ENCODE measurements around the gene MAOB.

Gene MAOB

GRCh38 chrX:43860646-43861370 lies 21.4 kb downstream of the MAOB start:
- DNase-seq (ENCODE audit: low read depth): no peak

DNA sequence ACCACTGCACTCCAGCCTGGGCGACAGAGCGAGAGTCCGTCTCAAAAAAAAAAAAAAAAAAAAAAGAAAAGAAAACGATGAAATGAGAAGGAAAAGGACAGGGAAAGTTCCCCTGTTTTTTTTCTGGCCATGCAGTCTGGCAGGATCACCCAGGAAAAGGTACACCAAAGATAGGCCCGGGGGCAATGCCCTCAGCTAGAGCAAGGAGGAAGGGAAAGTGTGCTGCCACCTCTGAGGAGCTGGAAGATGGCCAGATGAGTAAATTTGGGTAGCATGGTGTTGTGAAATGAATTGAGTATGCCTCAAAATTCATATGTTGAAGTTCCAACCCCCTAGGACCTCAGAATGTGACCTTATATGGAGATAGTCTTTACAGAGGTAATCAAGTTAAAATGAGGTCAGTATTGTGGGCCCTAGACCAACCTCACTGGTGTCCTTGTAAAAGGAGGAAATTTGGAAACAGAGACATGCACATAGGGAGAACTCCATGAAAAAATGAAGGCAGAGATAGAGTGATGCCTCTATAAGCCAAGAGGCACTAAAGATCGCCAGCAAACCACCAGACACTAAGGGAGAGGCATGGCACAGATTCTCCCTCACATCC lies 28.9 kb downstream of the MAOB start:
- DNase-seq (ENCODE audit: low read depth): no peak

DNA sequence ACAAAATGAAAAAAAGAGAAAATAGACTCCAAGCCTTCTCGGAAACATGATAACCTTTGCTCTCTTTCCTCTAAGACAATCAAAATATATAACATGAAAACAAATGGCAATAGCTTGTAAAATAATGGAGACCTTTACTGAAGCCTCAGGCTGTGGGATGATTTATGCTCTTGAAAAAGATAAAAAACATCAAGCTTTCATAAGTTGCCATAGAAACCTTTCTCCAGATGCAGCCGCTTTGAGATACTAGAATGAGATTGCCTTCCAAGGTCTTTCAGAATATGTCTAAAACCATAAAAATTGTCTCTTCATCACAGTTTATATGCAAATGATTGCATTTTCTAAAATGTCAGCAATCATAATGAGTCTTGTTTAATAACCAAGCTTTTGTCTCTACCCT lies 31.6 kb downstream of the MAOB start:
- DNase-seq (ENCODE audit: low read depth): no peak

DNA sequence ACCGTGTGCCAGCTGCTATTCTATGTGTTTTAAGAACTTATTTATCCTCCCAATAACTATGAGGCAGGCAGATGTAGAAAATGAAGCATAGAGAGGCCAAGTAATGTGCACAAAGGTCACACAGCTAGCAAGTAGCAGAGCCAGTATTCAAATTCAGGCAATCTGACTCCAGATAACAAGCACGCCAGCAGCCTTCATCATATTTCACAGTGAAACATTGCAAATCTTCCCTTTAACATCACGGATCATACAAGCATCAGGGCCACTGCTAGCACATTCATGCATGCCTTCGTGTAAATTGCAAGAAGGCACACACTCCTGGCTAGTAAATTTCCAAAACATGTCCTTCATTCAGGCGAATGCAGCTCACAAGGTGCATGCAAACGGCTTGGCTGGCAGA lies 33.1 kb downstream of the MAOB start:
- no peak for DNase-seq (ENCODE audit: low read depth)

DNA sequence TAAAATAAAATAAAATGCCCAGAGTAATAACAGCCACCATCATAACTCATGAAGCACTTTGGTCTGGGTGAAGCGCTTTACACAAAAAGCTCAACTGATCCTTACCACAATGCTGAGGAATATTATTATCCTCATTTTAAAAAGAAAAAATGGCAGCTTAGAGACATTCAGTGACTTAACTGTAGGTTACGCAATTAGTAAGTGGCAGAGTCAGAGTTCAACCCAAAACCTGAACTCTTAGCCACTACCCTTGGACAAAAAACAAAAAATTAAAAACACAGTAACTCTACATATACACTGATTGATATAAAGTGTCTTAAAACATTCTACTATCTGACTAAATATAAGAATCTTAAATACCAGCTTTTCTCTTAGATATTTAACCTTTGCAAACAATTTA lies 34.9 kb downstream of the MAOB start:
- no peak for DNase-seq (ENCODE audit: low read depth)

DNA sequence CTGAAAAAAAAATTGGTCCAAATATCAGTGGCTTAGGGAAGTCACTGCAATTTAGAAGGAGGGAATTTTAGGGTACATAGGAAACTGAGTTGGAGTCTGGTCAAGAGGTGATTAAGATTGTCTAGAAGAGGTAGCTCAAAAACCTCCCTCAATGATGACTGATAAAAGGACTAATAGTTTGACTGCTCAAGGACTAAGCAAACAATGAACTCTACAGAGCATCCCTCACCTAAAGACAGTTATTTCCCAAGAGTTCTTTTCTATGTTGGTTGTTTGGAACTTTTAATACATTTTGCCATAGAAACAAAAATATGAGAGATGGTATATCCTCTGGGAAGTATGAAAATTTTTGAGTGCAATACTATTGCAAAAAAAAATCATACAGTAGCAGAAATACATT lies 35.7 kb downstream of the MAOB start:
- DNase-seq (ENCODE audit: low read depth): no peak

DNA sequence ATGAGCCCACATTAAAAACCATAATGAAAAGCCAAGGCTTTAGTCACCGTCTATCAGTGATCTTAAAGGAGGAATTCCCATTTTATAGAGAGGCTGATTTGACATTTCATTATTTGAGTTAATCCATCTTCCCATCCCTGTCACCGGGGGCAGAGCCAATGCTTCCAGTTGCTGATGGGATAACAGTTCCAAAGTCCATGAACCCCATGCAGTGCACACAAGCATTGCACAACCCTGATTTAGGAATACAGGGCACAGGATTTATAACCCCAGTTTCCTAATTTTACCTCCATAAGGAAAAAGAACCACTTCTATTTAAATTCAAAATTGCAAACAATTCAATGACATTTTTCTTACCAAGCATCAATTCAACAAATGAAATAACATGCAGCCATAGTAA lies 36.5 kb downstream of the MAOB start:
- no peak for DNase-seq (ENCODE audit: low read depth)

DNA sequence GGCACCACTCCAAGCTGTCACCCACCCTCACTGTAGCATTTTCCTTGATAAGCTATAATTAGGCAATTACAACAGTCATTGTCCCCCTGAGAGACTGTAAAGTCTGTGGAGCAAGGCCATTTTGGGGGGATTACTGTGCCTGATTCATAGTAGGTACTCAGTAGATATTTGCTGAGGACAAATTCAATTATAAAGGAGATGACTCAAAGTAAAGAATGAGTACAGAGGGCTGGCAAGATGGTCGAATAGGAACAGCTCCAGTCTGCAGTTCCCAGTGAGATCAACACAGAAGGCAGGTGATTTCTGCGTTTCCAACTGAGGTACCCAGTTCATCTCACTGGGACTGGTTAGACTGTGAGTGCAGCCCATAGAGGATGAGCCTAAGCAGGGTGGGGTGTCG lies 42.0 kb downstream of the MAOB start:
- no peak for DNase-seq (ENCODE audit: low read depth)

DNA sequence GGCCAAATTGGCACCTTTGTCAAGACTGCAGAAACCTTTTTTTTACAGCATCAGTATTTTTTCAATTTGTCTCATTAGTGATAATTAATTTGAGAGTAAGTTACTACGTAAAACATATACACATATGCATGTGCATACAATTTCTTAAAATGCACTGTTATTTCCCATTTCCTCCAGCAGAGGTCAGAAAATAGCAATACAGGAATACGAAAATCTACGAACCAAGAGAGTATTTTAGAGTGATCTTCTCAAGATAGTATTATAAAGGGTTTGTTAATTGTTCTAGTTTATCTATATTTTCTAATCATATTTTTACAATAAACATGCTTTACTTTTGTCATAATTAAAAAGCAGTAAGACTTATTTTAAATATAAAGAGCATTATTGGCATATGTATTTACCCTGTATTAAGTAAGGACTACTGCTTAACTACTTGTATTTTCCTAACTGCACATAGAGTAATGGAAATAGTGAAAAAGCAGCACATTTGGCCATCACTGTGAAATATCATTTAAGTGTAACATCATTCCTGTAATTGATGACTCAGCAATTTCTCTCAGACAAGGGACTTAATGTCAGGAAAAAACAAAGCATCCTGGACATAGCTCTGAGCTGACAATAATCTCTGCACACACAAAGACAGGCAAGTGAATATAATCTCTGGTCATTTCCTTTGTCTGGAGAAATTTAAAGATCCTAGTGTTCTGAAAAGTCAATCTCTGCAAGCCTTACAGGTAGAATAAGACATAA lies 45.6 kb downstream of the MAOB start:
- no peak for DNase-seq (ENCODE audit: low read depth)

- no peak for DNase-seq (ENCODE audit: low read depth)
Observed at GRCh38 chrX:43835559-43835958, 46.7 kb downstream of the MAOB start.

DNA sequence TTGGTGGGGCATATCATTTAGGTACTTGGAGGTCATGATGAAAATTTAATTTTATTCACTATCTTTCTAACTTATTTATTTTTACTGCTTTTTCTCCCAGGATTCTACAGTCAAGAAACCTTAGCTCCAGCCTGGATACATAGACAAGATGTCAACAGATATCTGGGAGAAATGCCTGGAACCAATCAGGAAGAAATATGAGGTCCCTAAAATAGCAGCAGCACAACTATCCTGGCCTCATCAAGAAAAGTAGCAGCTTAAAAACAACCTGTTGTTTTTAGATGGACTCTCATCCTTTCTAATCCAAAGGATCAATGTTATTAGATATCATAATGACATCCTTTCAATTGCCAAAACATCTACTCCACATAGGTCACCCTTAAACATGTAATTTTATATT lies 54.5 kb downstream of the MAOB start:
- no peak for DNase-seq (ENCODE audit: low read depth)

DNA sequence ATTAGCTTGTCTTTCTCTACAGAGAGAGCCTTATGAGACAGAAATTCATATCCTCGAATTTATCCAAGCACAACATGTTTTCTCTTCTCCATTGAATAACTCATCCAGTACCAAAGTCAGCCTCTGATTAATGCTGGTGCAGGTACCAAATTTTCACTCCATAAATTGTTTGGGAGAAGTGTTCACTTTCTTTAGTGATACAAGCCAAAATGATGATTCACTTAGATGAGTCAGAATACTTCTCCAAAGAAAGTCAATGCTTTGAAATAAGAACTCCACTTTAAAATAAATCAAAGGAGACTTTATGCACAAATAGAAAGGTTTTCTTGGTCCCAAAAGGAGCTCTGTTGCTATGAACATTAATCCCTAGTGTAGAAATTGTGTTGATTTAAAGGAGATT lies 60.2 kb downstream of the MAOB start:
- no peak for DNase-seq (ENCODE audit: low read depth)

DNA sequence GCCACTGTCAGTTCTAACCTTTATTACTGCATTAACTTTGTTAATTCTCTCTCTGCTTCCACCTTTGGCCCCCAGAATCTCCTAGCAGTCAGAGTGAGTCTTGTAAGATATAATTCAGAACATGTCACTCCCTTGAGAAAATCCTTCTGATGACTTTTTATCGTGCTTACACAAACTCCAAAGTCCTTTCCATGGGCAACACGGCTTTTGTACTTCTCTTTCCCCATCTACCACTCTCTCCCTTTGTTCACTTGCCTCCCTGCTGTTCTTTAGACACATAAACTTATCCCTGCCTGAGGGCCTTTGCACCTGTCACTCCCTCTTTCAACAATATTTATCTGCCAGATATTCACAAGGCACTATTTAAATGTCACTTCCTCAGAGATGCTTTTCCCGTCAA lies 64.8 kb downstream of the MAOB start:
- no peak for DNase-seq (ENCODE audit: low read depth)

GRCh38 chrX:43815209-43815608 lies 67.0 kb downstream of the MAOB start:
- no peak for DNase-seq (ENCODE audit: low read depth)

GRCh38 chrX:43813898-43814297 lies 68.4 kb downstream of the MAOB start:
- DNase-seq (ENCODE audit: low read depth): no peak

DNA sequence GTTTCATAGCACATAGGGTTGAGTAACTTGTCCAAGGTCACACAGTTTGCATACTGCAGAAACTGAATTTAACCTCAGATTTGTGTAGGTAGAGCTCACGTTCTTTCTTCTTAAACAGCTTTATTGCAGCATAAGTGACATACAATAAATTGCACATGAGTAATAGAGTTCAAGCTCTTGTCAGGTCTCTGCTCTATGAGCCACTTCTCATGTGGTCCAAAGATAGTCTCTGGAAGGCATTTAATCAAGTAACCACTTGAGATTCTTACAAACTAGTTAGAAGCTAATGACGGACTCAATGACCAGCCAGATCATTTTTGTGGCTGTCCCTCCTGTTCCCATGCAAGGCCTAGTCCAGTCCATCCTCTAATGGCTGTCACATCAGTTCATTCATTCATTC lies 68.9 kb downstream of the MAOB start:
- no peak for DNase-seq (ENCODE audit: low read depth)

- no peak for DNase-seq (ENCODE audit: low read depth)
Observed at GRCh38 chrX:43809463-43809862, 72.8 kb downstream of the MAOB start.

- DNase-seq (ENCODE audit: low read depth): no peak
Observed at GRCh38 chrX:43808231-43808630, 74.0 kb downstream of the MAOB start.

DNA sequence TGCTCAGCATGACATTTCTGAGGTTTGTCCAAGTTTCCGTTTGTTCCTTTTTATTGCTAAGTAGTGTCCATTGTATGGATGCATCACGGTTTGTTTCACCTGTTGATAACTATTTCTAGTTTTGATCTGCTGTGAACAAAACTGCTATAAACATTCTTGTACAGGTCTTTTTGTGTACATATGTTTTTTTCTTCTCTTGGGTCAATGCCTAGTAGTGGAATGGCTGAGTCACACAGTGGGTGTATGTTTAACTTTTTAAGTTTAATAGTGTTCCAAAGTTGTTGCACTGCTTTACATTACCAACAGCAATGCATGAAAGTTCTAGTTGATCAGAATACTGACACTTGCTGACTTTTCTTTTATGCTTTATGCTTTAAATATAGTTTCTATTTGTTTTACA lies 76.7 kb downstream of the MAOB start:
- no peak for DNase-seq (ENCODE audit: low read depth)

- DNase-seq (ENCODE audit: low read depth): no peak
Observed at GRCh38 chrX:43804021-43804420, 78.2 kb downstream of the MAOB start.

GRCh38 chrX:43785930-43786591 lies 96.2 kb downstream of the MAOB start:
- no peak for DNase-seq (ENCODE audit: low read depth)

GRCh38 chrX:43758044-43758443 lies 124.2 kb downstream of the MAOB start:
- DNase-seq (ENCODE audit: low read depth): no peak

DNA sequence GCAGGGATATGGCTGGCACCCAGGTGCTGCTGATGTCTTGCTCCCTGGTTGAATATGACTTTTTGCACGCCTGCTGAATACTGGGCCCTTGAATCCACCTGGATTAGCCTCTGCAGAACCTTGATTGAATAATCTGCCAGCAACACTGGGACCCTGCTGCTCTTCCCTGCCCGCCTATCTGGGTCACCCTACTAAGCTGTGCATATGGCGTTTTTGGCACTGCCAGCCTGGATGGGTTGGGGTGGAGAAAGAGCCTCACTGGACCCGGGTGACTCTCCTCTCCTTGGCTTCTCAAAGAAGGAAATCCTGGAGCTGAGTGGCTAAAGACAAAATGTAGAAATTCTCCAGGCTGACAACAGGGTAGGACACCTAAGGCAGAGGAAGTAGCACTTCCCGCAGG lies 126.2 kb downstream of the MAOB start:
- no peak for DNase-seq (ENCODE audit: low read depth)
